Suppressor macrophage treated with lipopolysaccharide for 4 hours (primary cell): Measurements from ENCODE around the gene ADAM10.
"Not testable (repeated sequence)": the region's sequence is repeated elsewhere in the genome, so short reads cannot be mapped to it uniquely, and the experiment has no call there.

Experiments used
- DNase-seq: peaks from one replicate; pipeline ENCODE4 v3.0.0-alpha.2; 2020

Gene ADAM10

GRCh38 chr15:58603927-58604326, 145.6 kb downstream of the ADAM10 start:
- not testable (repeated sequence) for DNase-seq

GRCh38 chr15:58602823-58603222, 146.7 kb downstream of the ADAM10 start:
- no peak for DNase-seq

GRCh38 chr15:58598829-58599210, 150.7 kb downstream of the ADAM10 start:
- DNase-seq: no peak

- DNase-seq: peak; percentile 28
Observed at GRCh38 chr15:58597943-58598828, 151.3 kb downstream of the ADAM10 start.

- no peak for DNase-seq
Observed at GRCh38 chr15:58595516-58596263, 153.8 kb downstream of the ADAM10 start.

GRCh38 chr15:58594898-58595297, 154.6 kb downstream of the ADAM10 start:
- DNase-seq: no peak

- DNase-seq: no peak
Observed at GRCh38 chr15:58593870-58594269, 155.6 kb downstream of the ADAM10 start.

- no peak for DNase-seq
Observed at GRCh38 chr15:58590926-58591325, 158.6 kb downstream of the ADAM10 start.

- DNase-seq: no peak
Observed at GRCh38 chr15:58590236-58590635, 159.3 kb downstream of the ADAM10 start.

- DNase-seq: no peak
Observed at GRCh38 chr15:58589047-58589446, 160.5 kb downstream of the ADAM10 start.

GRCh38 chr15:58588096-58588495, 161.4 kb downstream of the ADAM10 start:
- DNase-seq: no peak

- DNase-seq: no peak
Observed at GRCh38 chr15:58587486-58587885, 162.0 kb downstream of the ADAM10 start.

GRCh38 chr15:58585693-58586443, 163.6 kb downstream of the ADAM10 start:
- no peak for DNase-seq

GRCh38 chr15:58584789-58585461, 164.6 kb downstream of the ADAM10 start:
- DNase-seq: no peak

GRCh38 chr15:58583171-58583908, 166.2 kb downstream of the ADAM10 start:
- DNase-seq: peak; percentile 63

GRCh38 chr15:58582160-58582559, 167.3 kb downstream of the ADAM10 start:
- peak; percentile 28 for DNase-seq

- no peak for DNase-seq
Observed at GRCh38 chr15:58576657-58577056, 172.8 kb downstream of the ADAM10 start.

GRCh38 chr15:58575045-58575786, 174.3 kb downstream of the ADAM10 start:
- DNase-seq: no peak

GRCh38 chr15:58574631-58575030, 174.9 kb downstream of the ADAM10 start:
- no peak for DNase-seq

GRCh38 chr15:58573270-58573669, 176.2 kb downstream of the ADAM10 start:
- DNase-seq: no peak

- DNase-seq: no peak
Observed at GRCh38 chr15:58572521-58572920, 177.0 kb downstream of the ADAM10 start.
